ENCODE measurements around the gene SNX1.

DNA sequence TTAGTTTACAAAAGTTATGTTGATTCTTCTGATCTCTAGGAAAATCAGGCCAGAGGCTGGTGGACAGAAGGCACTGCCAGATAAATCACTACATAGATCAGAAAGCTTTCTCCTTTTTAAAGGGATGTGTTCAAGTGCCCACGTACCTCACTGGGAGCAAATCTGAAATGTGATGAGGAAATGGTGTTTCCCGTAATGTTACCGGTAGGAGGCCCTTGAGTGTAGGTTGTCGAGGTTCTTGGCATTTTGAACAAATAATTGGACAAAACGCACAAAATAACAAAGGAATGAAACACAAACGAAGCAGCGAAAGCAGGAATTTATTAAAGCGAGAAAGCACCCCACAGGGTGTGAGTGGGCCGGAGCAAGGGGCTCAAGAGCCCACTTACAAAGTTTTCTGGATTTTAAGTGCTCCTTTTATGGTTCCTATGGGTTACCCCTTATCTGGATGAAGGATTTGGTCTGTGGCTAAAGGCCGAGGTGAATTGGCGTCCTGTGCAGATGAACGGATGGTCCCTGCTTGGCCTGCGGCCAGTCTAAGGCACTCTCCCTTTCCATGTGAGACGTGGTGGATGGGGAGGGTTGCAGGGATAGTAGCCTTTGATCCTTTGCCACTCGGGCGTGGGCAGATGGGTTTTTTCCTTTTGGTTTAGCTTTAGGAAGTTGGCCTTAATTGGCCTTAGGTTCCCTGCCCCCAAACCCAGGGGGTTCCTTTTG lies 1.0 kb downstream of the SNX1 start:
- TF ChIP-seq POLR2AphosphoS5 (IDR thresholded peaks at IDR 0.05; ENCODE audit: low read depth, low read length) (no peak), TAF1 (IDR thresholded peaks at IDR 0.05; ENCODE audit: borderline replicate concordance, insufficient read depth, low read length) (no peak), REST (IDR thresholded peaks at IDR 0.05; ENCODE audit: insufficient read depth in 1 of 2, low read depth in 2 of 2, low read length in 2 of 2) (no peak), SIN3A (IDR thresholded peaks at IDR 0.05; ENCODE audit: borderline replicate concordance, insufficient read depth, low read length) (no peak), FOXP2 (optimal IDR thresholded peaks at IDR 0.05; ENCODE audit: borderline replicate concordance, extremely low read depth, extremely low read length, insufficient read depth) (no peak)

Measured in PFSK-1 (cell line).